Motor neuron (in vitro differentiated cells): ENCODE data around the gene RBBP5. TPM values are rescaled to one million over a fixed set of nuclear protein-coding genes. Genes with fewer than 3 reads are reported as not detected.
"Not testable (repeated sequence)": the region's sequence is repeated elsewhere in the genome, so short reads cannot be mapped to it uniquely, and the experiment has no call there.

Experiments used
- ATAC-seq, 8 experiments: fragments of 200-7000 bp; cut with Tn5 transposase; replicated peaks in 6 of 8; 2 replicates each; pipeline ENCODE4 v1.8.0; 2021; ENCODE audit warnings: mild to moderate bottlenecking in 8 of 8, moderate library complexity in 8 of 8
- H3K27ac ChIP-seq, 2 donors: fragments of 250-450 bp; sonication (Bioruptor Pico); 2 replicates each; pipeline ENCODE4 v1.9.0; 2021; ENCODE audit warnings: antibody characterized with exemption in 2 of 2, mild to moderate bottlenecking in 2 of 2, moderate library complexity in 1 of 2
- H3K4me1 ChIP-seq, 2 donors: fragments of 250-450 bp; sonication (Bioruptor Pico); replicated peaks in 1 of 2; 2 replicates each; pipeline ENCODE4 v1.6.1; 2021; ENCODE audit warnings: antibody characterized with exemption in 2 of 2, mild to moderate bottlenecking in 2 of 2, moderate library complexity in 1 of 2
- H3K4me3 ChIP-seq, 5 donors: fragments of 250-450 bp; sonication (Bioruptor Pico); 2 replicates each; pipeline ENCODE4 v1.9.0; 2021; ENCODE audit warnings: antibody characterized with exemption in 5 of 5, mild to moderate bottlenecking in 5 of 5, moderate library complexity in 4 of 5
- WGBS, 10 experiments: fragments of 450-650 bp; shearing (Covaris generic); methylation state at CpG; one replicate each; pipeline ENCODE4 v1.0.0; 2022; 5-methylcytosine and 5-hydroxymethylcytosine counted together
- in situ Hi-C, 9 experiments: fragments of 400-800 bp; cut with MboI; loops; one replicate each; pipeline ENCODE4 v1.15.0; 2021; ENCODE audit warnings: low sequenced_read_pairs in 9 of 9, low pct_unique_long_range_greater_than_20kb in 2 of 9; ENCODE audit not compliant: unreplicated experiment in 9 of 9
- total RNA-seq, 8 experiments: library from RNA; unstranded; fragments of 300-600 nt; gene quantifications; 2 replicates each; pipeline versions ENCODE4 v1.2.3 to v1.2.4, GENCODE V29; 2022

The RBBP5 gene
- 10 to 100 TPM; 11.7 to 25.2 (median 17.0) TPM for total RNA-seq

GRCh38 chr1:205121660-205122488 lies at the start of gene RBBP5:
RBBP5 (minus strand) TSS chr1:205121978; CDS start chr1:205121873, 105 bp downstream.
- 0 to 2% (median 0%) methylated on average over 1 to 45 of the region's 46 CpGs; no CpG with 5 or more reads in 1 of the 10 experiments for WGBS, 10 experiments
- Histone ChIP-seq H3K4me3 (peak within 1 kb of the TSS; percentile 58 to 86 (median 71)), H3K4me1 (peaks cover 9 to 14% of the 10 kb centered on the region in 2 donors), H3K27ac (peak within 1 kb of the TSS; percentile 98 to 99)
- ATAC-seq: peak; percentile 96 to 99 (median 99)
- in situ Hi-C loops: no loop called here

GRCh38 chr1:205171369-205171768 lies 49.6 kb upstream of the RBBP5 start:
- 79 to 100% (median 94%) methylated on average over 1 to 5 of the region's 5 CpGs; no CpG with 5 or more reads in 1 of the 10 experiments for WGBS, 10 experiments
- in situ Hi-C loops: no loop called here

DNA sequence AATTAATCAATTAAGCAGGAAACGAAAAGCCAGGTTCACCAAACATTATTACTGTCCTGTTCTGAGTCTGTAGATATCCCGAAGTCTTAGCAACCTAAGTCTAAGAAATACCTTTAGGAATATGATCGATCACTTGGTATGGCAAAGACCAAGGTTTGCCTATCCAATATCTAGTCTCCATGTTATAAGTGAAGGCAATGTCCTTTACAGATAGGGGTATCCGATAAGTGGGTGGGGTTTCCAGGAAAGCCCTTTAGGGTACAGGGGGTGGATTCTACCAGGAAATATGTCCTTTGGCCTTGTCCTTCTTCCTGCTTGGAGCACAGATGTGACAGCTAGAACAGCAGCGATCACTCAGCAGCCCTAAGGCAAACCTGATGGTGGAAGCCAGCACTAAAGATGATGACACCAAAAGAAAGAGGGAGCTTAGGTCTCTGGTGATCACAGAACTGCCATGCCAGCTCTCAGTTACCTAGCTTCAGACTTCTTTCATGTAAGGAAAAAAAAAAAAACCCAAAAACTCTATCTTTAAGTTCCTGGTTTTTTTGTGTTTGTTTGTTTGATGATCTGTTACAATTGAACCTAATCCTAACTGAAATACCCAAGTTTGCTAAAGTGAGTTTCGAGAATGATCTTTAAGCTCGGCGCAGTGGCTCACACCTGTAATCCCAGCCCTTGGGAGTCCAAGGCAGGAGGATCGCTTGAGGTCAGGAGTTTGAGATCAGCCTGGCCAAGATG lies 48.9 kb upstream of the RBBP5 start:
- WGBS, 10 experiments: 76 to 100% (median 97%) methylated on average over 1 to 9 of the region's 9 CpGs
- H3K4me3 ChIP-seq: no peak overlapping the region
- no peak overlapping the region for H3K27ac ChIP-seq
- ATAC-seq: no peak
- in situ Hi-C loops: no loop called here
- H3K4me1 ChIP-seq: no peaks in the 10 kb centered on the region

More at GRCh38 chr1:205171369-205171768, 49.6 kb upstream of the RBBP5 start:
- ATAC-seq: no peak
- H3K4me3 ChIP-seq: no peak overlapping the region
- H3K27ac ChIP-seq: no peak overlapping the region
- H3K4me1 ChIP-seq: no peaks in the 10 kb centered on the region

- ATAC-seq: no peak
- in situ Hi-C loops: no loop called here
- Histone ChIP-seq H3K4me1 (no peaks in the 10 kb centered on the region), H3K4me3 (no peak overlapping the region), H3K27ac (no peak overlapping the region)
- WGBS, 10 experiments: 80 to 100% (median 96%) methylated on average over 1 to 10 of the region's 10 CpGs; no CpG with 5 or more reads in 1 of the 10 experiments
Measured at GRCh38 chr1:205169248-205169647, 47.5 kb upstream of the RBBP5 start.

GRCh38 chr1:205168291-205168690 lies 46.5 kb upstream of the RBBP5 start:
- Histone ChIP-seq H3K4me3 (no peak overlapping the region), H3K4me1 (no peaks in the 10 kb centered on the region), H3K27ac (no peak overlapping the region)
- no peak for ATAC-seq
- in situ Hi-C loops: no loop called here
- 50 to 91% (median 71%) methylated on average over 1 of the region's 1 CpG; no CpG with 5 or more reads in 4 of the 10 experiments for WGBS, 10 experiments

DNA sequence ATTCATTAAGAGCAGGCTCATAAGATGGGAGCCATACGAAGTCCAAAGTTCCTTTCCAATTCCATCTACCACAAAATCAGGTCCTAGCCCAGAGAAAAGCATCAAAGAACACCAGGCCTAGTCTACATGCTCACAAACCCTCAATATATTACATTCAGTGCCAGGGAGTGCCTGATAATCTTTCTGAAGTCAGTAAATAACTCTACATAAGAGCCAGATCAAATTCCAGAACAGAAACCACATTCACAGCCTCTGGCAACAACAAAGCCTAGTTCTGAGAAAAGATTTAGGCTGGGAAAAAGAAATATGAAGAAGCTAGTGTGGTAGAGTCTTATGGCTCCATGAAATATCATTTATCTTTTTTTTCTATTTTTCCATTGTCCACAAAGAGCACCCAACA lies 40.5 kb upstream of the RBBP5 start:
- Histone ChIP-seq H3K27ac (no peak overlapping the region), H3K4me1 (no peaks in the 10 kb centered on the region), H3K4me3 (no peak overlapping the region)
- 78 to 100% (median 92%) methylated on average over 1 of the region's 1 CpG; no CpG with 5 or more reads in 6 of the 10 experiments for WGBS, 10 experiments
- peak in 1 of 8 experiments; percentile 97 for ATAC-seq
- in situ Hi-C loops: no loop called here

DNA sequence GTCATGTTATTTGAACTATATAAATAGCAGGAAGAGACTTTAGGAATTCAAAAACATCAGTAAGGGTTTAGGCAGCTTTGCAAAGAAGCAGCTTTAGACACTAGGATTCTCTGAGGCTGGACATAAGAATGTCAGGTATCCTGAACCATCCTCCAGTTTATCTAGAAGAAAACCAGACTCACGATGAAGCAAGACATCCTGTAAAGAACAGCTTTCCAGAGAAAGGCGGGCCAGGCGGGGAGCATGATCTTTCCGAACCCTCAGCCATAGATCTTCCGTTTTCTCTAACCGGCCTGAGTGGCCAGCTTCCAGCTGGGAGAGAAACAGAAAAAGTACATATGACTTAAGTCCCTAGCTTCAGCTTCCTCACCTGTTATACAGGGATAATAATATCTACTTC lies 39.3 kb upstream of the RBBP5 start:
- no peak for ATAC-seq

GRCh38 chr1:205158048-205158616 lies 36.4 kb upstream of the RBBP5 start:
- 50 to 100% (median 95%) methylated on average over 1 to 2 of the region's 2 CpGs; no CpG with 5 or more reads in 1 of the 10 experiments for WGBS, 10 experiments
- H3K27ac ChIP-seq: no peak overlapping the region
- in situ Hi-C loops: no loop called here

More for the DNA sequence above, 39.3 kb upstream of the RBBP5 start:
- H3K27ac ChIP-seq: no peak overlapping the region
- in situ Hi-C loops: no loop called here
- no peaks in the 10 kb centered on the region for H3K4me1 ChIP-seq
- H3K4me3 ChIP-seq: no peak overlapping the region
- 89 to 100% (median 97%) methylated on average over 2 to 6 of the region's 6 CpGs; no CpG with 5 or more reads in 3 of the 10 experiments for WGBS, 10 experiments

GRCh38 chr1:205155665-205156377 lies 34.0 kb upstream of the RBBP5 start:
- H3K4me1 ChIP-seq, H3K4me3 ChIP-seq, H3K27ac ChIP-seq, in situ Hi-C loops, ATAC-seq: not testable (repeated sequence)
- WGBS, 10 experiments: 60 to 100% (median 83%) methylated on average over 1 to 3 of the region's 3 CpGs; no CpG with 5 or more reads in 3 of the 10 experiments

More at GRCh38 chr1:205158048-205158616, 36.4 kb upstream of the RBBP5 start:
- ATAC-seq: no peak
- Histone ChIP-seq H3K4me1 (no peaks in the 10 kb centered on the region), H3K4me3 (no peak overlapping the region)

DNA sequence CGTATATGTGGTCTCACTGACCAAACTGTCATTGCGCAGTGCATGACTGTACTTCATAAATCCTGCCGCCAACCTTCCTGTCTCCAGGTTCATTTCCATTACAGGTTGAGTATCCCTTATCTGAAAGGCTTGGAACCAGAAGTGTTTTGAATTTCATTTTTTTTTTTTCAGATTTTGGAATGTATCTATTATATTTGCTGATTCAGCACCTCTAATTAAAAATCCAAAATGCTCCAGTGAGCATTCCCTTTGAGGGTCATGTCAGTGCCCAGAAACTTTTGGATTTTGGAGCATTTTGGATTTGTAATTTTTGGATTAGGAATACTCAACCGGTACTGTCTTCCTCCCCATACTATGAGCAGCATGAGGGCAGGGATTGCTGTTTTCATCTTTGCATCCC lies 30.7 kb upstream of the RBBP5 start:
- Histone ChIP-seq H3K4me3 (no peak overlapping the region), H3K27ac (no peak overlapping the region), H3K4me1 (no peaks in the 10 kb centered on the region)
- in situ Hi-C loops: no loop called here
- 85 to 100% (median 94%) methylated on average over 1 to 4 of the region's 4 CpGs; no CpG with 5 or more reads in 1 of the 10 experiments for WGBS, 10 experiments
- ATAC-seq: no peak

DNA sequence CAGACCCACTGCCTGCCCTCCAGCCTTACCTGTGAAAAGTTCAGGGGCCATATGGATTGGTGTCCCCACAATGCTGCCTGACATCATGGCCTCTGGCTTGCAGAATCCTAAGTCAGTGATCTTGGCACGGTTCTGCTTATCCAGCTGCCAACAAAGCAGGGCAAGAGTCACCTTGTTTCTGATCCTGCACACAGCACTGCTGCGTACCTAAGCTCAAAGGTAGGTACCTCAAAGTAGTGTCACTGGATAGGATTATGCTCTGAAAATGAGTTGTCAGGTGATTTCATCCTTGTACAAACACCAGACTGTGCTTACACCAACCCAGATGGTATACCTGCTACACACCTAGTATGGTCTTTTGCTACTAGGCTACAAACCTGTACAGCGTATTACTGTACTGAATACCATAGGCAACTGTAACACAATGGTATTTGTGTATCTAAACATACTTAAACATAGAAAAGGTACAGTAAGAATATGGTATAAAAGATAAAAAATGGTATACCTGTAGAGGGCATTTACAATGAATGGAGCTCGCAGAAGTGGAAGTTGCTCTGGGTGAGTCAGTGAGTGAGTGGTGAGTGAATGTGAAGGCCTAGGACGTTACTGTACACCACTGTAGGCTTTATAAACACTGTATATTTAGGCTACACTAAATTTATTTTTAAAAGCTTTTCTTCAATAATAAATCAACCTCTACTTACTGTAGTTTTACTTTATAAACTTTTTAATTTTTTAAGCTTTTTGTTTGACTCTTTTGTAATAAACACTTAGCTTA lies 29.1 kb upstream of the RBBP5 start:
- Histone ChIP-seq H3K27ac (no peak overlapping the region), H3K4me1 (no peaks in the 10 kb centered on the region), H3K4me3 (no peak overlapping the region)
- in situ Hi-C loops: no loop called here
- no peak for ATAC-seq
- 49 to 100% (median 93%) methylated on average over 2 to 5 of the region's 5 CpGs; no CpG with 5 or more reads in 2 of the 10 experiments for WGBS, 10 experiments
